ENCODE data around the gene SRMS.

SRMS gene

DNA sequence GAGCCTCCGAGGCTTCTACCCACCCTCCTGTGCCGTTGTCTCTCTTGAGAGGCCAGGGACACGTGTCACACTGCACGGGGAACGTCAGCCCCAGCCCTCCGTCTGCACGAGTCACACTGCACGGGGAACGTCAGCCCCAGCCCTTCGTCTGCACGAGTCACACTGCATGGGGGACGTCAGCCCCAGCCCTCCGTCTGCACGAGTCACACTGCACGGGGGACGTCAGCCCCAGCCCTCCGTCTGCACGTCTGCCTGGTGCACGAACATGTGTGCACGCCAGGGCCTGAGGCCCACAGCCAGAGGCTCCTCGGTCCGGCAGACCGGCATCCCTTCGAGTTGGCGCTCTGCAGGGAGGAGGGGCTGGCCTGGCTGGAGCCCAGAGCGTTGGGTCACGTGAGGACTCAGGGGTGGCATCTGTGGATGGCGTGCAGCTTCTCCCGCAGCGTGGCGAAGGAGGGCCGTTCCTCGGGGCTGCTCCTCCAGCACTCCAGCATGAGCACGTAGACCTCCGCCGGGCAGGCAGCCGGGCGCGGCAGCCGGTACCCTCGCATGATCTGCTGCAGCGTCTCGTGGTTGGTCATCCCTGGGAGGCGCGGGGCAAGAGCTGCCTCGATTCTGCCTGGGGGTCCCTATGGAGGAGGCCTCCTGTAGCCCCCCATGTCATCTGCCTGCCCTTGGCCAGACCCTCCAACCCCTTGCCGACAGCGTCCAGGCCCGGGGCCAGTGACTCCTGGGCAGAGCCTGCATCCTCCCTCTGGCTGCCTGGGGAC lies 6.9 kb downstream of the SRMS start:
- Histone ChIP-seq H3K4me2 (ENCODE audit: low read depth, low read length, poor library complexity, severe bottlenecking) (no peak overlapping the region), H3K27me3 (ENCODE audit: insufficient read depth, low read length, poor library complexity, severe bottlenecking) (no peaks in the 10 kb centered on the region), H3K9me3 (ENCODE audit: insufficient read depth, low read depth, low read length) (no peaks in the 10 kb centered on the region), H3K9ac (ENCODE audit: low read depth, low read length, poor library complexity, severe bottlenecking) (no peak overlapping the region), H3F3A (ENCODE audit: low read depth) (no peaks in the 10 kb centered on the region), H3K4me3 (ENCODE audit: low read length, poor library complexity, severe bottlenecking) (no peak overlapping the region), H3K36me3 (ENCODE audit: insufficient read depth, low read length) (no peaks in the 10 kb centered on the region), H4K20me1 (ENCODE audit: insufficient read depth, low read length, poor library complexity, severe bottlenecking) (no peaks in the 10 kb centered on the region), H3K9me2 (replicated peaks; ENCODE audit: low read depth, low read length) (no peaks in the 10 kb centered on the region), H3K4me1 (ENCODE audit: insufficient read depth, low read length, poor library complexity, severe bottlenecking) (peaks cover 12% of the 10 kb centered on the region), H2AFZ (ENCODE audit: low read length) (no peak overlapping the region), H3K79me2 (ENCODE audit: insufficient read depth, low read length) (no peaks in the 10 kb centered on the region)
- TF ChIP-seq EZH2phosphoT487 (IDR thresholded peaks at IDR 0.05; ENCODE audit: borderline replicate concordance) (no peak), CTCF (conservative IDR thresholded peaks at IDR 0.05; ENCODE audit: low read length) (no peak)

GRCh38 chr20:63539441-63540370 lies 7.8 kb downstream of the SRMS start:
- Histone ChIP-seq H3K4me2 (ENCODE audit: low read depth, low read length, poor library complexity, severe bottlenecking) (no peak overlapping the region), H3K4me1 (ENCODE audit: insufficient read depth, low read length, poor library complexity, severe bottlenecking) (peaks cover 12% of the 10 kb centered on the region), H3K36me3 (ENCODE audit: insufficient read depth, low read length) (no peaks in the 10 kb centered on the region), H2AFZ (ENCODE audit: low read length) (no peak overlapping the region), H3F3A (ENCODE audit: low read depth) (no peaks in the 10 kb centered on the region), H3K4me3 (ENCODE audit: low read length, poor library complexity, severe bottlenecking) (no peak overlapping the region), H3K9me2 (replicated peaks; ENCODE audit: low read depth, low read length) (no peaks in the 10 kb centered on the region), H4K20me1 (ENCODE audit: insufficient read depth, low read length, poor library complexity, severe bottlenecking) (no peaks in the 10 kb centered on the region), H3K27me3 (ENCODE audit: insufficient read depth, low read length, poor library complexity, severe bottlenecking) (no peaks in the 10 kb centered on the region), H3K9me3 (ENCODE audit: insufficient read depth, low read depth, low read length) (no peaks in the 10 kb centered on the region), H3K9ac (ENCODE audit: low read depth, low read length, poor library complexity, severe bottlenecking) (no peak overlapping the region), H3K79me2 (ENCODE audit: insufficient read depth, low read length) (no peaks in the 10 kb centered on the region)
- TF ChIP-seq CTCF (conservative IDR thresholded peaks at IDR 0.05; ENCODE audit: low read length) (no peak), EZH2phosphoT487 (IDR thresholded peaks at IDR 0.05; ENCODE audit: borderline replicate concordance) (no peak)

GRCh38 chr20:63539092-63539430 lies 8.5 kb downstream of the SRMS start:
- Histone ChIP-seq H3K4me3 (ENCODE audit: low read length, poor library complexity, severe bottlenecking) (no peak overlapping the region), H3K27me3 (ENCODE audit: insufficient read depth, low read length, poor library complexity, severe bottlenecking) (no peaks in the 10 kb centered on the region), H3K79me2 (ENCODE audit: insufficient read depth, low read length) (no peaks in the 10 kb centered on the region), H3K4me2 (ENCODE audit: low read depth, low read length, poor library complexity, severe bottlenecking) (no peak overlapping the region), H2AFZ (ENCODE audit: low read length) (no peak overlapping the region), H4K20me1 (ENCODE audit: insufficient read depth, low read length, poor library complexity, severe bottlenecking) (no peaks in the 10 kb centered on the region), H3K9me3 (ENCODE audit: insufficient read depth, low read depth, low read length) (no peaks in the 10 kb centered on the region), H3K9ac (ENCODE audit: low read depth, low read length, poor library complexity, severe bottlenecking) (no peak overlapping the region), H3F3A (ENCODE audit: low read depth) (no peaks in the 10 kb centered on the region), H3K36me3 (ENCODE audit: insufficient read depth, low read length) (no peaks in the 10 kb centered on the region), H3K9me2 (replicated peaks; ENCODE audit: low read depth, low read length) (no peaks in the 10 kb centered on the region), H3K4me1 (ENCODE audit: insufficient read depth, low read length, poor library complexity, severe bottlenecking) (peaks cover 12% of the 10 kb centered on the region)
- TF ChIP-seq CTCF (conservative IDR thresholded peaks at IDR 0.05; ENCODE audit: low read length) (no peak), EZH2phosphoT487 (IDR thresholded peaks at IDR 0.05; ENCODE audit: borderline replicate concordance) (no peak)

All from Loucy (cell line).